K562 (cell line): ENCODE results near the gene SNUPN. TPM values are rescaled to one million over a fixed set of nuclear protein-coding genes. Genes with fewer than 3 reads are reported as not detected.

Experiments
- ATAC-seq: fragments of 200-7000 bp; cut with Tn5 transposase; 3 replicates; pipeline ENCODE4 v1.9.1; 2020; ENCODE audit warnings: moderate library complexity
- BruUV-seq: library from RNA; stranded (reverse); fragments of 400-500 nt; replicated peaks from 2 replicates; lab custom pipeline; 2021; lab: Mats Ljungman, UMichigan
- CTCF ChIA-PET: fragments of 300-600 bp; formaldehyde crosslinking; extraction: SDS; loops from one replicate; lab custom pipeline; 2021; ENCODE audit warnings: low intra/inter-chr PET ratio; lab: Yijun Ruan, JAX
- POLR2A ChIA-PET: fragments of 300-600, 350-650 bp; sonication (Branson Sonifier 250); formaldehyde crosslinking; extraction: SDS; loops from one replicate; lab custom pipeline; 2021; ENCODE audit warnings: antibody characterized with exemption, inconsistent platforms; lab: Yijun Ruan, JAX
- DNase-seq, 4 experiments: peaks; one replicate each; pipeline versions ENCODE4 v3.0.0 to v3.0.0-alpha.2; 2011 to 2018; ENCODE audit warnings: low spot score in 3 of 4, mixed read lengths in 3 of 4; ENCODE audit errors: extremely low read depth in 1 of 4
- FAIRE-seq: peaks from 2 replicates; lab custom pipeline; 2011; peaks lifted over from hg19 to GRCh38; lab: Jason Lieb, UNC
- H2AFZ ChIP-seq: 2 replicates; pipeline ENCODE4 v1.6.0; 2011; ENCODE audit warnings: low read depth, low read length, control low read depth, inconsistent platforms
- H3K27ac ChIP-seq: fragments of 200-600 bp; 3 replicates; pipeline ENCODE4 v1.8.0; 2011; ENCODE audit warnings: low read depth, mild to moderate bottlenecking, control low read depth, inconsistent platforms, low read length, moderate library complexity, mixed read lengths; ENCODE audit errors: extremely low read depth
- H3K27me3 ChIP-seq, 2 experiments: fragments of 300-600 bp in 1 of 2; 2 replicates in 1 of 2; 3 replicates in 1 of 2; pipeline versions ENCODE4 v1.6.0 to v1.8.0; 2011; ENCODE audit warnings: inconsistent platforms in 2 of 2, low read length in 2 of 2, mild to moderate bottlenecking in 1 of 2, mixed read lengths in 1 of 2, moderate library complexity in 1 of 2; ENCODE audit not compliant: control insufficient read depth in 2 of 2, insufficient read depth in 2 of 2
- H3K36me3 ChIP-seq: fragments of 300-600 bp; 3 replicates; pipeline ENCODE4 v1.8.0; 2011; ENCODE audit warnings: mild to moderate bottlenecking, low read length, inconsistent platforms; ENCODE audit not compliant: control insufficient read depth, insufficient read depth
- H3K4me1 ChIP-seq, 2 experiments: fragments of 200-600 bp in 1 of 2; replicated peaks in 1 of 2; 2 replicates in 1 of 2; 3 replicates in 1 of 2; pipeline versions ENCODE4 v1.5.1 to v1.8.0; 2011; ENCODE audit warnings: inconsistent platforms in 2 of 2, low read length in 2 of 2, mild to moderate bottlenecking in 1 of 2, mixed read lengths in 1 of 2, moderate library complexity in 1 of 2; ENCODE audit not compliant: control insufficient read depth in 2 of 2, insufficient read depth in 2 of 2
- H3K4me2 ChIP-seq: 2 replicates; pipeline ENCODE4 v1.6.1; 2011; ENCODE audit warnings: low read length, control low read depth, inconsistent platforms, mixed read lengths; ENCODE audit not compliant: insufficient read depth
- H3K4me3 ChIP-seq: fragments of 200-600 bp; sonication (generic), shearing (Covaris generic); 2 replicates; pipeline ENCODE4 v1.5.1; 2016; ENCODE audit warnings: control low read depth, inconsistent platforms
- H3K79me2 ChIP-seq: fragments of 200-600 bp; 3 replicates; pipeline ENCODE4 v1.8.0; 2011; ENCODE audit warnings: low read length, inconsistent platforms; ENCODE audit not compliant: control insufficient read depth, insufficient read depth
- H3K9ac ChIP-seq, 2 experiments: 2 replicates each; pipeline versions ENCODE4 v1.6.0 to v1.6.1; 2011; ENCODE audit warnings: low read depth in 2 of 2, low read length in 2 of 2, control low read depth in 1 of 2, inconsistent platforms in 1 of 2, mild to moderate bottlenecking in 1 of 2, mixed read lengths in 1 of 2; ENCODE audit not compliant: insufficient read depth in 1 of 2
- H3K9me1 ChIP-seq: one replicate; pipeline ENCODE4 v1.6.0; 2011; ENCODE audit warnings: inconsistent platforms, mild to moderate bottlenecking, low read length, moderate library complexity; ENCODE audit not compliant: control insufficient read depth, insufficient read depth
- H3K9me3 ChIP-seq: replicated peaks from 2 replicates; pipeline ENCODE4 v1.5.1; 2011; ENCODE audit warnings: low read depth, low read length, inconsistent platforms; ENCODE audit not compliant: control insufficient read depth, insufficient read depth
- H4K20me1 ChIP-seq: replicated peaks from 2 replicates; pipeline ENCODE4 v1.6.1; 2011; ENCODE audit warnings: low read length, inconsistent platforms, mixed read lengths; ENCODE audit not compliant: control insufficient read depth, insufficient read depth
- AFF4 ChIP-seq: sonication (generic); formaldehyde crosslinking; IDR thresholded peaks from 2 replicates; pipeline ENCODE4 v1.8.0; 2023; ENCODE audit warnings: mild to moderate bottlenecking, missing genetic modification reagents
- CEBPG ChIP-seq, 3 experiments: fragments of 200-800 bp in 1 of 3; sonication (Bioruptor generic) in 1 of 3; sonication (generic) in 1 of 3; formaldehyde crosslinking in 1 of 3; IDR thresholded peaks in 2 of 3; conservative IDR thresholded peaks in 1 of 3; 2 replicates each; pipeline versions ENCODE4 v1.6.1 to v1.8.0; 2016 to 2022; ENCODE audit warnings: missing compliant biosample characterization in 2 of 3, missing genetic modification characterization in 2 of 3, mild to moderate bottlenecking in 1 of 3, missing genetic modification reagents in 1 of 3
- CREB3L1 ChIP-seq: fragments of 450-650 bp; IDR thresholded peaks from 2 replicates; pipeline ENCODE4 v1.6.1; 2014; ENCODE audit warnings: low read depth, mild to moderate bottlenecking, moderate library complexity, borderline replicate concordance
- KLF13 ChIP-seq: fragments of 450-650 bp; IDR thresholded peaks from 2 replicates; pipeline ENCODE4 v1.6.1; 2016; ENCODE audit warnings: missing genetic modification characterization, low read depth, mild to moderate bottlenecking, missing compliant biosample characterization, moderate library complexity, borderline replicate concordance
- ZNF717 ChIP-seq: fragments of 250-450 bp; sonication (Bioruptor Pico); IDR thresholded peaks from 2 replicates; pipeline ENCODE4 v1.5.0; 2021
- WGBS: fragments of 100-300 bp; shearing (Covaris generic); methylation state at CpG from one replicate; pipeline ENCODE4 v1.1.6; 2016; ENCODE audit warnings: low coverage, mixed read lengths; ENCODE audit not compliant: insufficient coverage; ENCODE audit errors: missing lambda C conversion rate; 5-methylcytosine and 5-hydroxymethylcytosine counted together
- in situ Hi-C: fragments of 300-500 bp; cut with MboI; formaldehyde crosslinking; loops from 4 replicates; pipeline ENCODE4 v1.15.0; 2018; ENCODE audit warnings: inconsistent platforms, mixed read lengths
- intact Hi-C: fragments of 100-400 bp; cut with micrococcal nuclease; formaldehyde crosslinking; loops from 2 replicates; pipeline ENCODE4 v1.14.2; 2022
- polyA plus RNA-seq, 8 experiments: library from polyadenylated mRNA; depleted of rRNA in 4 of 8; stranded (reverse) in 5 of 8; unstranded in 3 of 8; fragments of >200 nt; fragmentation: Nextera tagmentation in 2 of 8; fragmentation: Illumina TruSeq in 1 of 8; extraction: Ambion mirVana in 2 of 8; extraction: Trizol in 1 of 8; gene quantifications; 2 replicates each; pipeline versions ENCODE4 v1.2.1 to v1.2.3, GENCODE V29; 2011 to 2014; ENCODE audit warnings: inconsistent platforms in 1 of 8, missing spikeins in 1 of 8
- total RNA-seq, 7 experiments: library from RNA; depleted of rRNA in 6 of 7; stranded (reverse); fragments of >200 nt in 6 of 7; fragmentation: Illumina TruSeq in 2 of 7; extraction: Trizol in 2 of 7; gene quantifications; 2 replicates each; pipeline versions ENCODE4 v1.2.1 to v1.2.3, GENCODE V29; 2011 to 2021; ENCODE audit warnings: low replicate concordance in 1 of 7

The SNUPN gene
- total and polyA plus RNA-seq, 9 of the 15 experiments (the other 6 are each of a cell fraction or from before 2014, with no cell fraction given), result 32.2 to 78.3 (median 40.0) TPM

- POLR2A ChIA-PET, result no interaction called here
- Histone ChIP-seq H3K36me3 (0 out of 3 replicates have a peak, but pooled peaks cover 3% of the 10 kb centered on the region), H3K4me1 (peaks cover 5 to 14% of the 10 kb centered on the region in 2 experiments; a peak in 3 of 5 replicates), H3K27ac (no peak overlapping the region), H3K9me1 (no peaks in the 10 kb centered on the region)
- intact Hi-C loops, result no loop called here
- no peak for DNase-seq
- no peak for TF ChIP-seq KLF13 (tag)
- TF ChIP-seq ZNF717, result no peak
- TF ChIP-seq CREB3L1, result no peak
- TF ChIP-seq AFF4 (CRISPR knock-in tag), result no peak
- TF ChIP-seq CEBPG (CRISPR knock-in tag; IDR thresholded peaks at IDR 0.05), result no peak
- no peak for TF ChIP-seq CEBPG (tag; conservative IDR thresholded peaks at IDR 0.05 in 1 of 2, IDR thresholded peaks at IDR 0.05 in 1 of 2)
- TF ChIP-seq, all 486 proteins: peak for 0
- FAIRE-seq, result no peak
- in situ Hi-C loops, result no loop called here
- H3K27me3 ChIP-seq, result no peaks in the 10 kb centered on the region
- no peak overlapping the region for H2AFZ ChIP-seq
- CTCF ChIA-PET, result no interaction called here
- WGBS, result 87% methylated on average over 5 of the region's 5 CpGs
- no peak for ATAC-seq
- H3K9ac ChIP-seq, result no peak overlapping the region
- BruUV-seq, result no TSS peak
- no peak overlapping the region for H3K4me2 ChIP-seq
- peaks cover 4% of the 10 kb centered on the region for H4K20me1 ChIP-seq
- no peaks in the 10 kb centered on the region for H3K9me3 ChIP-seq
- H3K4me3 ChIP-seq, result no peak overlapping the region
- H3K79me2 ChIP-seq, result no peaks in the 10 kb centered on the region
Measured at GRCh38 chr15:75589071-75589470, 36.5 kb downstream of the SNUPN start.
